GM12878 (cell line): ENCODE results near the gene COX10.

Experiments
- CTCF ChIP-seq, 3 experiments: IDR thresholded peaks in 2 of 3; conservative IDR thresholded peaks in 1 of 3; 2 replicates each; pipeline ENCODE4 v1.5.1; 2011; ENCODE audit warnings: low read depth in 3 of 3, low read length in 3 of 3, mild to moderate bottlenecking in 3 of 3, control low read depth in 2 of 3, moderate library complexity in 2 of 3, inconsistent platforms in 1 of 3, mixed read lengths in 1 of 3; ENCODE audit not compliant: control insufficient read depth in 2 of 3, insufficient read depth in 1 of 3; ENCODE audit errors: extremely low read depth in 1 of 3
- HCFC1 ChIP-seq: fragments of 150-350 bp; IDR thresholded peaks from 2 replicates; pipeline ENCODE4 v1.6.1; 2014; ENCODE audit warnings: low read length
- MAX ChIP-seq: IDR thresholded peaks from 2 replicates; pipeline ENCODE4 v1.6.1; 2012; ENCODE audit warnings: low read depth, low read length, improper control_type of control experiment
- MXI1 ChIP-seq: fragments of 150-350 bp; IDR thresholded peaks from 2 replicates; pipeline ENCODE4 v1.6.1; 2011; ENCODE audit warnings: low read depth, mild to moderate bottlenecking, inconsistent platforms, low read length, improper control_type of control experiment
- PAX5 ChIP-seq: IDR thresholded peaks from 2 replicates; pipeline ENCODE4 v1.6.1; 2011; ENCODE audit warnings: low read depth, low read length, borderline replicate concordance

- TF ChIP-seq MXI1 (no peak), MAX (no peak), CTCF (IDR thresholded peaks at IDR 0.05 in 2 of 3, conservative IDR thresholded peaks at IDR 0.05 in 1 of 3; ENCODE audit: control insufficient read depth in 2 of 3, extremely low read depth in 1 of 3, insufficient read depth in 1 of 3, low read depth in 3 of 3, low read length in 3 of 3) (no peak), HCFC1 (no peak), PAX5 (no peak)
Measured at GRCh38 chr17:14044702-14045101, 24.6 kb upstream of the COX10 start.
